ENCODE data around the gene IL1RN. TPM values are rescaled to one million over a fixed set of nuclear protein-coding genes. Genes with fewer than 3 reads are reported as not detected.

The IL1RN gene
- total and polyA plus RNA-seq, 3 experiments from 2014 or later: 1.2 to 2.3 TPM; not detected in 1

DNA sequence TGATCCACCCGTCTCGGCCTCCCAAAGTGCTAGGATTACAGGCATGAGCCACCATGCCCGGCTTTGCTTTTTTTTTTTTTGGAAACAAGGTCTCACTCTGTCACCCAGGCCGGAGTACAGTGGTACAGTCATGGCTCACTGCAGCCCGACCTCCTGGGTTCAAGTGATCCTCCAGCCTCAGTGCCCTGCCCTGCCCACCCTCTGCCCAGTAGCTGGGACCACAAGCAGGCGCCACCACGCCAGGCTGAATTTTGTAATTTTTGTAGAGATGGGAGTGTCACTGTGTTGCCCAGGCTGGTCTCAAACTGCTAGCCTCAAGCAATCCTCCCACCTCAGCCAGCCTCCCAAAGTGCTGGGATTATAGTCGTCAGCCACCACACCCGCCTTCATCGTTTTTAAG lies 34.8 kb downstream of the IL1RN start:
- H3K9me3 Mint-ChIP-seq: no peaks in the 10 kb centered on the region
- H3K4me3 ChIP-seq (ENCODE audit: low read length): no peak overlapping the region
- H3K4me1 ChIP-seq (ENCODE audit: insufficient read depth, low read length): peaks cover 31% of the 10 kb centered on the region
- peaks cover 27 to 54% (median 52%) of the 10 kb centered on the region in 3 donors for H3K4me1 Mint-ChIP-seq
- DNase-seq: no peak
- no peaks in the 10 kb centered on the region for H3K27me3 ChIP-seq (ENCODE audit: insufficient read depth, low read length, poor library complexity, severe bottlenecking)
- H3K9me3 ChIP-seq (ENCODE audit: low read length): no peaks in the 10 kb centered on the region
- no peak overlapping the region for H3K4me3 Mint-ChIP-seq
- H3K36me3 ChIP-seq (ENCODE audit: insufficient read depth, low read length): no peaks in the 10 kb centered on the region
- CTCF ChIA-PET: interaction anchor here (3.5 to 4.7 kb wide), 3 partner anchors 12 to 37 kb away, joined by 17 to 32 read pairs (median 21); partner anchors contain the start of gene PSD4
- no peak overlapping the region for H3K27ac Mint-ChIP-seq
- POLR2A ChIA-PET: interaction anchor here (1.0 kb wide), 1 partner anchor 13 kb away, joined by 3 read pairs; no protein-coding TSS in a partner anchor
- H3K36me3 Mint-ChIP-seq: peaks cover 0 to 3% (median 0%) of the 10 kb centered on the region in 3 donors
- no peak overlapping the region for H3K27ac ChIP-seq (ENCODE audit: low read depth, low read length)
- no peaks in the 10 kb centered on the region for H3K27me3 Mint-ChIP-seq

DNA sequence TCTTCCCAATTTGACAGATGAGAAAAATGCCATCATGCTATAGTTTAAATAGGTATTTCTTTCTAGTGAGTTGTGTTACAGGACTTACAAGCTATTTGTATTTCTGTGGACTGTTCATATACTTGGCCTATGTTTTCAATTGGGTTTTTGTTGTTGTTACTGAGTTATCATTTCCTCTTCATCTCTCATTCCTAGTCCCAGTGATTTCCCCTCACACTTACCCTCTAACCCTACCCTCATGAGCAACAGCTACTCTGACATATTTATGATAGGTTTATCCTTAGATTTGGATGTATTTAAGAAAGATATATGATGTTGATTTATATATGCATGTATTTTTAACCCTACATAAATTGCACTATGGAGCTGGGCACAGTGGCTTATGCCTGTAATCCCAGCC lies 35.5 kb downstream of the IL1RN start:
- ChIA-PET CTCF (interaction anchor here (3.5 to 4.7 kb wide), 3 partner anchors 12 to 36 kb away, joined by 17 to 32 read pairs (median 21); partner anchors contain the start of gene PSD4), POLR2A (interaction anchor here (0.7 to 1.0 kb wide), 2 partner anchors 12 to 611 kb away, joined by 3 to 4 read pairs; no protein-coding TSS in a partner anchor)
- Mint-ChIP-seq H3K9me3 (no peaks in the 10 kb centered on the region), H3K36me3 (peaks cover 0 to 2% (median 0%) of the 10 kb centered on the region in 3 donors), H3K27me3 (no peaks in the 10 kb centered on the region), H3K27ac (peak overlapping the region in 4 of 8 donors; percentile 13 to 38 (median 23)), H3K4me1 (peaks cover 33 to 59% (median 57%) of the 10 kb centered on the region in 3 donors), H3K4me3 (peak overlapping the region in 1 of 7 donors; percentile 7)
- no peak for DNase-seq
- Histone ChIP-seq H3K9me3 (ENCODE audit: low read length) (no peaks in the 10 kb centered on the region), H3K4me1 (ENCODE audit: insufficient read depth, low read length) (peaks cover 36% of the 10 kb centered on the region), H3K36me3 (ENCODE audit: insufficient read depth, low read length) (no peaks in the 10 kb centered on the region), H3K27ac (ENCODE audit: low read depth, low read length) (no peak overlapping the region), H3K27me3 (ENCODE audit: insufficient read depth, low read length, poor library complexity, severe bottlenecking) (no peaks in the 10 kb centered on the region), H3K4me3 (ENCODE audit: low read length) (no peak overlapping the region)

DNA sequence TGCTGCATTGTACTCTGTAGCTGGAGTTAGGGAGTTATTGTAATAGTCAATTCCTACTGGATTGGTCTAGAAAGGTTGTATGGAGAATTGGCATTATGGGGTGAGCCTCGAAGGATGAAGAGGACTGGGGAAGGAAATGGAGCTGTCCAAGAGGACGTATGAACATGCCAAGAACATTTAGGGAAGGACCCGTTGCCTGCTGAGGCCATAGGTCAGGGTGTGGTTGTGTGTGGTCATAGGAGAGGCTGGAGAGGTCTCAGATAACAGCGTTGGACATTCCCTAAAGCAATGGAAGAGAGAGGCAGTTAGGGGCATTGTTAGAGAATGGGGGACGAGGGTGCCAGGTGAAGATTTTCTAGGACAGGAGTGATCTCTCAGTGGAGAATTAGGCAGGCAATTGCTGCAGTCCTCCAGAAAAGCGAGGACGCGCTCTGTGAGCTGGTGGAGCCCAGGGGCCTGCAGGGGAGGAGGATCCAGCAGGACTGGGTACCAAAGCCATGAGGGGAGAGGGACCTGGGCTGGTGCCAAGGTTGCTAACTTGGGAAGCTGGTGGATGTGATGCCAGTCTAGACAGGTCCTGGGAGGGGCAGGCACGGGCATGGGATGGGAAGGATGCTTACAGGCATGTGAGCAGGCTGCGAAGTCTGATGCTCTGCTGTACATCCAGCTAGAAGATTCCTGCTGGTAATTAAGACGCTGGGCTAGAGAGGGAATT lies 37.0 kb downstream of the IL1RN start:
- H3K27me3 Mint-ChIP-seq: no peaks in the 10 kb centered on the region

DNA sequence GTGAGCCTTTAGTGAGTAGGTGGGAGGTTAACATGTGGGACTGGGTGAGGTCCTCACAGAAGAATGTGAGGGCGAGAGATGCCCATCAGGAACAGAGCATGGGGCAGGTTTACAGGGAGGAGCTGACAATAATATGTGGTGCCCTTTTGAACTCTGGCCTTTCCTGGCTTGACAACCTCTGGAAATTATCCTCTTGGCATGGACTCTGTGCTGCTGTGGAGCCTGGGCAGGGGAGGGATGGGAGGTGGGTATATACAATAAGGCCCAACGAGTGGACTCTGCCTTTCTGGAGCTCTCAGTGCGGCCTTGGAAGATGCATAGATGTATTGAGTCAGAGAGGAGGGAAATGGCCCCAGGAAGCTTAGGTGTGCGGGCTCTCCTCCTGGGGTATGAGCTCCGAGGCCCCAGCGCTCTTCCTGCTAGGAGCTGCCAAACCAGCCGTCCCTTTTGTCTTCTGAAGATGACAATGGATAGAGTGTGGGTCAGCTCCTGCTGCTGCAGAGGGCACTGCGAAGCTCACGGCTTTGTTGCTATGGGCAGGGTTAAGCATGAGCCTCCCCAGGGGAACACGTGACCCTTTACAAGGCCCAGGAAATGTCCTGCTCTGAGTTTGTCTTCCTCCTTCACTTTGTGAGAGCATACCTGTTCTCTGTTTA lies 37.7 kb downstream of the IL1RN start:
- H3K27me3 ChIP-seq (ENCODE audit: insufficient read depth, low read length, poor library complexity, severe bottlenecking): no peaks in the 10 kb centered on the region
- CTCF ChIA-PET: interaction anchor here (0.9 to 4.7 kb wide), 6 partner anchors 9 to 39 kb away, joined by 3 to 32 read pairs (median 11); partner anchors contain the start of gene PSD4
- H3K36me3 ChIP-seq (ENCODE audit: insufficient read depth, low read length): no peaks in the 10 kb centered on the region
- H3K27ac Mint-ChIP-seq: peak overlapping the region in 5 of 8 donors; percentile 1 to 93 (median 59)
- H3K4me3 Mint-ChIP-seq: no peak overlapping the region
- H3K4me1 Mint-ChIP-seq: peaks cover 44 to 63% (median 63%) of the 10 kb centered on the region in 3 donors
- no peaks in the 10 kb centered on the region for H3K9me3 Mint-ChIP-seq
- H3K4me3 ChIP-seq (ENCODE audit: low read length): no peak overlapping the region
- POLR2A ChIA-PET: interaction anchor here (1.0 to 2.8 kb wide), 2 partner anchors 8 to 9 kb away, joined by 3 to 13 read pairs; partner anchors contain the start of gene PSD4
- no peak overlapping the region for H3K27ac ChIP-seq (ENCODE audit: low read depth, low read length)
- DNase-seq: no peak
- H3K4me1 ChIP-seq (ENCODE audit: insufficient read depth, low read length): peaks cover 47% of the 10 kb centered on the region
- H3K36me3 Mint-ChIP-seq: no peaks in the 10 kb centered on the region
- no peaks in the 10 kb centered on the region for H3K27me3 Mint-ChIP-seq
- no peaks in the 10 kb centered on the region for H3K9me3 ChIP-seq (ENCODE audit: low read length)

More for the DNA sequence above, 37.0 kb downstream of the IL1RN start:
- H3K9me3 ChIP-seq (ENCODE audit: low read length): no peaks in the 10 kb centered on the region
- Mint-ChIP-seq H3K4me1 (peaks cover 40 to 58% (median 56%) of the 10 kb centered on the region in 3 donors), H3K36me3 (no peaks in the 10 kb centered on the region), H3K27ac (peak overlapping the region in 6 of 8 donors; percentile 1 to 93 (median 59)), H3K4me3 (no peak overlapping the region), H3K9me3 (no peaks in the 10 kb centered on the region)
- H3K27ac ChIP-seq (ENCODE audit: low read depth, low read length): no peak overlapping the region
- no peaks in the 10 kb centered on the region for H3K36me3 ChIP-seq (ENCODE audit: insufficient read depth, low read length)
- no peak overlapping the region for H3K4me3 ChIP-seq (ENCODE audit: low read length)
- no peaks in the 10 kb centered on the region for H3K27me3 ChIP-seq (ENCODE audit: insufficient read depth, low read length, poor library complexity, severe bottlenecking)
- ChIA-PET POLR2A (interaction anchor here (0.7 to 1.0 kb wide), 2 partner anchors 10 to 25 kb away, joined by 3 to 12 read pairs; partner anchors contain the start of gene PSD4), CTCF (interaction anchor here (0.9 to 4.7 kb wide), 6 partner anchors 10 to 40 kb away, joined by 3 to 32 read pairs (median 11); partner anchors contain the start of gene PSD4)
- DNase-seq: no peak
- H3K4me1 ChIP-seq (ENCODE audit: insufficient read depth, low read length): peaks cover 41% of the 10 kb centered on the region

DNA sequence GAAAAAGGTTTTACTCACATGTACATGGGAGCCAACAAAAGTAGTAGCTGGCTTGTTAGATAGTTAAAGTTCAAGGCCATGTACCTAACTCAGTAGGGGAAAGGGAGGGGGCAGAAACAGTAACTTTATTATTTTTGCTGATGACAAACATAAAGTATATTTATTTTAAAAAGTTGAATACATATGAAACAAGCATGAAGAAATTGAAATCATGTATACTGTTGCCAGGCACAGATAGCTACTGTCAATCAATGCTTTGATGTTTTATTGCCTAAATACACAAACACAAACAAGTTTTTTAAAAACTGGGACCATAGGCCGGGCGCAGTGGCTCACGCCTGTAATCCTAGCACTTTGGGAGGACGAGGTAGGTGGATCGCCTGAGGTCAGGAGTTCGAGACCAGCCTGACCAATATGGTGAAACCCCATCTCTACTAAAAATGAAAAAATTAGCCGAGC lies 38.8 kb downstream of the IL1RN start:
- Histone ChIP-seq H3K9me3 (ENCODE audit: low read length) (no peaks in the 10 kb centered on the region), H3K27ac (ENCODE audit: low read depth, low read length) (no peak overlapping the region), H3K4me3 (ENCODE audit: low read length) (no peak overlapping the region), H3K4me1 (ENCODE audit: insufficient read depth, low read length) (peaks cover 54% of the 10 kb centered on the region), H3K27me3 (ENCODE audit: insufficient read depth, low read length, poor library complexity, severe bottlenecking) (no peaks in the 10 kb centered on the region), H3K36me3 (ENCODE audit: insufficient read depth, low read length) (no peaks in the 10 kb centered on the region)
- Mint-ChIP-seq H3K4me3 (peak overlapping the region in 1 of 7 donors; percentile 56), H3K27ac (peak overlapping the region in 7 of 8 donors; percentile 7 to 86 (median 70)), H3K27me3 (no peaks in the 10 kb centered on the region), H3K4me1 (peaks cover 48 to 67% (median 66%) of the 10 kb centered on the region in 3 donors), H3K9me3 (no peaks in the 10 kb centered on the region), H3K36me3 (no peaks in the 10 kb centered on the region)
- CTCF ChIA-PET: interaction anchor here (2.0 to 4.7 kb wide), 3 partner anchors 15 to 33 kb away, joined by 5 to 32 read pairs (median 10); no protein-coding TSS in a partner anchor
- no peak for DNase-seq
- POLR2A ChIA-PET: interaction anchor here (2.8 kb wide), 1 partner anchor 9 kb away, joined by 13 read pairs; no protein-coding TSS in a partner anchor

DNA sequence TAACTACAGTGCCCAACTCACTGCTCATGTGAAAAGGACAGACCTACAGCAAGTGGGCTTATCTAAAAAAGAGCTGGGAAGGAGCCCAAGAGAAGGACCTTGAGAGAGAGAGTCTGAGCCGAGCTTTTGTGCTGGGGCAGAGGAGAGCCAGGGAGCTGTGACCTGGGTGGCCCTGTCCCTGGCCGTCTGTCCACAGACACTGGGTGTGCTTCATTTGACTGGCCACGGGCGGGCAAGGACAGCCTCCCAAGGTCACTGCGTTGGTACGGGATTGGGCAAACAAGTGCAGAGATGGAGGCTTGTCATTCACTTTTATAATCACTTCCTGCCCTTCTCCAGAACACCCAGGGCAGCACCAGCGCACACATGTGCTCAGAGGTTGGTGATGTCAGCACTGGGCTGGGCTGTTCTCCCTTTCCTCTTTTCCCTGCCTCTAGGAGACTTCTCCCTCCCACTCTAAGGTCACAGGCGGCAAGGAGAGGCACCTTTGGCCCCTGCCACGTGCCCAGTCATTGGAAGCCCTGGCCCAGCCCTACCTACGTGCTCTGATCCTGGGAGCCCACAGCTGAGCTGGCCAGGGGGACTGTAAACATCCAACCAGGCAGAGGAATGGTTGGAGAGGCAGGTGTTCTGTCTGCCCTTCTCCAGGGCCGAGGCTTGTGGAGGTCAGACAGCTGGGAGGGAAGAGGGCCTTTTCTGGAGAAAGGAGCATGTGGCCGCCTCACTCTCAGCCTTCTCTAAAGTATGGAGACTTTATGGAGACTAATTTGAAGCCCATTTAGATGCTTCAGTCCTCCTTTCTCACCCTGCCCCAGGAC lies 39.9 kb downstream of the IL1RN start:
- H3K27ac ChIP-seq (ENCODE audit: low read depth, low read length): no peak overlapping the region
- DNase-seq: peak in 2 of 5 donors; percentile 50 to 58

DNA sequence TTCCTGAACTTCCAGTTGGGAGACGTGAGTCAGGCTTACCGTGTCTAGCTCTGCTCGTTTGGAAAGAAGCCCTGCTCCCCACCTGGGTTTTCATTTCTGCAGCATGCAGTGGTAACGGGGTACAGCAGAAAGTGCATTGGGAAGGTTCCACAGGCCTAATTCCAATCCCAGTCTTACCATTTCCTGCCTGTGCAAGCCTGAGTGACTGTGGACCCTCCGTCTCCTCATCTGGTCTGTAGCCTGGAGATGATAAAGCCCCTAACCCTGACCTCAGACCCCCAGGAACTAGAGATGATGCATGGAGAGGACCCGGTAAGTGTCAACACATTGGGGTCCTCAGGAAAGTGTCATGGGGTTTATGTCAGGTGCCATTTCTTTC lies 40.6 kb downstream of the IL1RN start:
- Histone ChIP-seq H3K4me1 (ENCODE audit: insufficient read depth, low read length) (peaks cover 71% of the 10 kb centered on the region), H3K4me3 (ENCODE audit: low read length) (no peak overlapping the region), H3K27ac (ENCODE audit: low read depth, low read length) (no peak overlapping the region), H3K36me3 (ENCODE audit: insufficient read depth, low read length) (no peaks in the 10 kb centered on the region), H3K27me3 (ENCODE audit: insufficient read depth, low read length, poor library complexity, severe bottlenecking) (no peaks in the 10 kb centered on the region), H3K9me3 (ENCODE audit: low read length) (no peaks in the 10 kb centered on the region)
- peak overlapping the region; percentile 85 to 98 (median 92) for H3K27ac Mint-ChIP-seq
- no peak for DNase-seq
- H3K4me3 Mint-ChIP-seq: peak overlapping the region; percentile 59 to 87 (median 75)
- H3K27me3 Mint-ChIP-seq: no peaks in the 10 kb centered on the region
- no peaks in the 10 kb centered on the region for H3K9me3 Mint-ChIP-seq
- POLR2A ChIA-PET: interaction anchor here (2.8 kb wide), 1 partner anchor 11 kb away, joined by 13 read pairs; no protein-coding TSS in a partner anchor
- H3K4me1 Mint-ChIP-seq: peaks cover 56 to 76% (median 74%) of the 10 kb centered on the region in 3 donors
- H3K36me3 Mint-ChIP-seq: no peaks in the 10 kb centered on the region
- CTCF ChIA-PET: interaction anchor here (0.8 to 3.1 kb wide), 3 partner anchors 11 to 31 kb away, joined by 3 to 22 read pairs (median 10); no protein-coding TSS in a partner anchor

More for the DNA sequence above, 39.9 kb downstream of the IL1RN start:
- Histone ChIP-seq H3K9me3 (ENCODE audit: low read length) (no peaks in the 10 kb centered on the region), H3K36me3 (ENCODE audit: insufficient read depth, low read length) (no peaks in the 10 kb centered on the region), H3K27me3 (ENCODE audit: insufficient read depth, low read length, poor library complexity, severe bottlenecking) (no peaks in the 10 kb centered on the region), H3K4me3 (ENCODE audit: low read length) (peak overlapping the region; percentile 57), H3K4me1 (ENCODE audit: insufficient read depth, low read length) (peaks cover 65% of the 10 kb centered on the region)
- Mint-ChIP-seq H3K27me3 (no peaks in the 10 kb centered on the region), H3K36me3 (no peaks in the 10 kb centered on the region), H3K9me3 (no peaks in the 10 kb centered on the region), H3K4me3 (peak overlapping the region; percentile 1 to 75 (median 63)), H3K27ac (peak overlapping the region; percentile 79 to 98 (median 92)), H3K4me1 (peaks cover 56 to 76% (median 74%) of the 10 kb centered on the region in 3 donors)
- ChIA-PET CTCF (interaction anchor here (0.8 to 3.1 kb wide), 4 partner anchors 10 to 32 kb away, joined by 3 to 22 read pairs (median 8); no protein-coding TSS in a partner anchor), POLR2A (interaction anchor here (2.8 kb wide), 1 partner anchor 11 kb away, joined by 13 read pairs; no protein-coding TSS in a partner anchor)
